GM19099 (cell line): ENCODE data around the gene LCT.

Experiments used
- POLR2A ChIP-seq: IDR thresholded peaks from 3 replicates; pipeline ENCODE4 v1.6.1; 2011; ENCODE audit warnings: low read depth; ENCODE audit not compliant: insufficient read length; ENCODE audit errors: extremely low read depth

Gene LCT

DNA sequence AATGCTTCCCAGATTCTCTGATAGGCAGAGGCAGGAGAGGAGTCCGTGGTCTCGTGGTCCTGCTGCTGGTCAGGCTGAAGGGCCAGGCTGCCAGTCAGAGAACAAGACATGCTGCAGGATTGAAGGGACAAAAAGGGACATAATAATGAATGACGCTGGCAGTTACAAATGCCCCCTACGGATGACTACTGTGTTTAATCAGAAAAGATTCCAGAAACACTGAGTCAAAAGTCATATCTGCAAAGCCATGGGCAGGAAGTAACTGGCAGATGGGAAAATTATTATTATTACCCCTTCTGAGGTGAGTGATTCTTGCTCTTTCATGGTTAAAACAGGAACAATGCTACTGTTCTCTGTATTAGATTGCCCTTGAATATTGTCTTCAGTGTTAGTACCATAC lies 19.0 kb downstream of the LCT start:
- TF ChIP-seq POLR2A, result no peak

DNA sequence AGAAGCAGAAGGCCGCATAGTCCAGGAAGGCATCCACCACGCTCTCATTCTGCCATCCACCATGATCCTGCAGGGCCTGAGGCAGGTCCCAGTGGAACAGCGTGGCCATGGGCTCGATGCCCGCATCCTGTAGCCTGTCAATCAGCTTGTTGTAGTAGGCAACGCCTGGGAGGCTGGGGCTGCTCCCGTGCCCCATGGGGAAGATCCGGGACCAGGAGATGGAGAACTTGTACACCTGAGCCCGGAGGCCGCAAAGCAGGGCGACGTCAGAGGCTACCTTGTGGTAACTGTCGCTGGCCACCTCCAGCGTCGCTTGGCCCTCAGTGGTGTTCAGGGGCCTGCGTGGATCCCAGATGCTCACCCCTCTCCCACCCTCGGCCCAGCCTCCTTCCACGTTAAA lies 19.5 kb downstream of the LCT start:
- no peak for TF ChIP-seq POLR2A

DNA sequence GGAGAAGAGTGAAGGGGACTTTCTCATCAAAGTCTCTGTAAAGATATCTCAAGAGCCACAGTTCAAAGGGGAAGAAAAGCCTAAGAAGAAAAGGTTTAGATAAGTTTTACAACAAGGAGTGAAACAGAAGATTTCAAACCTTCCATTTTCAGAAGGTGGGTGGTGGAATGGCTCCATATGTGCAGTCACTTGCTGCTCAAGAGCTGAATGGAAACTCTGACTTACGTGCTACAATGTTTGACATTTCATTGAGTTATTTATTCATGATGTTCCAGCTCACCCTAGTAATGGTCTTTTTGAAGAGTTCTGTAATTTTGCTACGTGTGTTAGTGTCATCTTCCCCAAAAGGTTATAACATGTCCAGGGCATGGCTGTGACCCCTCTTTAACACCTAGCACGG lies 21.7 kb downstream of the LCT start:
- no peak for TF ChIP-seq POLR2A

DNA sequence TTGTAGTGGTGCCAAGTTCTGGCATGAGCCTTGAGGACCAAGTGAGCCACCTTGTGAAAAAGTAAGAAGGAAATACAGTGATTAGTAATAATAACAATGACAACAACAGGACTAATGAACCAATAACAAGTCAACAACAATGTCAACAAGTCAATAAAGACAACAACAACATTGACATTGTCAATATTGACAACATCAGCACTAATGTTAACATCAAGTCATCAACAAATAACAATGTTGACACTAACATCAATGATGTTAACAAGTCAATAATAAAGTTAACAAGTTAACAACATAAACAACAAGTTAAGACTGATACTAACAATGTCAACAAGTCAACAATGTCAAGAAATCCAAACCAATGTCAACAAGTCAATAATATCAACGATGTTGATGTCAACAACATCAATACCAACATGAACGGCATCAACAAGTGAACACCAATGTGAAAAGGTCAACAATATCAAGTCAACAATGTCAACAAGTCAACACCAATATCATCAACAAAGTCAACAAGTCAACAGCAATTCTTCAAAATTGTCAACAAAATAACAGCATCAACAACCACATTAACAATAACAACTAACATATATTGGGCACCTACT lies 24.0 kb downstream of the LCT start:
- TF ChIP-seq POLR2A, result no peak

DNA sequence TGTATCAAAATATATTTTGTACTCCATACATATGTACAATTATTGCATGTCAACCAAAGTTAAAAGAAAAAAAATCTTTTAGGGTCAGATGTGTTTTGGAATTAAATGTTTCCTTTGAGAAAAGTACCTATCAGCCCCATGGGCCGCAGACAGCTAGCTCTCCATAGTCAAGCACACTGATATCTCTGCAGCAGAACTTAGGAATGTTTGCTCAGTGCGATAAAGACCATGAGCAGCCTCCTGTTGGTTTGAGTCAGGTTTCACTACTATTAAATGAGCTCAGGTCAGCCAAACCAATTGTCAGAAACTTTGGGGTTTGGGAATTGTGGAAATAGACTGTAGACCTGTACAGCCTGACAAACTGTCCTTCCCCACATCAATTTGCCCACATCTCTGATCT lies 33.7 kb downstream of the LCT start:
- no peak for TF ChIP-seq POLR2A

DNA sequence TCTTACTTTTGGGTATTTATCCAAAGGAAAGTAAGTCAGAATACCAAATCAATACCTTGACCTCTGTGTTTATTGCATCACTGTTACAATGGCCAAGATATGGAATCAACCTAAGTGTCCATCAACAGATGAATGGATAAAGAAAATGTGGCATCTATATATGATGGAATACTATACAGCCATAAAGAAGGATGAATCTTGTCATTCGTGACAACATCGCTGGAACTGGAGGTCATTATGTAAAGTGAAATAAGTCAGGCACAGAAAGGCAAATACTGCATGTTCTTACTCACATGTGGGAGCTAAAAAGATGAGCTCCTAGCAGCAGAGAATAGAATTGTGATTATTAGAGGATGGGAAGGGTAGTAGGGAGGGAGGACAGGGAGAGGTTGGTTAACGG lies 34.6 kb downstream of the LCT start:
- no peak for TF ChIP-seq POLR2A

DNA sequence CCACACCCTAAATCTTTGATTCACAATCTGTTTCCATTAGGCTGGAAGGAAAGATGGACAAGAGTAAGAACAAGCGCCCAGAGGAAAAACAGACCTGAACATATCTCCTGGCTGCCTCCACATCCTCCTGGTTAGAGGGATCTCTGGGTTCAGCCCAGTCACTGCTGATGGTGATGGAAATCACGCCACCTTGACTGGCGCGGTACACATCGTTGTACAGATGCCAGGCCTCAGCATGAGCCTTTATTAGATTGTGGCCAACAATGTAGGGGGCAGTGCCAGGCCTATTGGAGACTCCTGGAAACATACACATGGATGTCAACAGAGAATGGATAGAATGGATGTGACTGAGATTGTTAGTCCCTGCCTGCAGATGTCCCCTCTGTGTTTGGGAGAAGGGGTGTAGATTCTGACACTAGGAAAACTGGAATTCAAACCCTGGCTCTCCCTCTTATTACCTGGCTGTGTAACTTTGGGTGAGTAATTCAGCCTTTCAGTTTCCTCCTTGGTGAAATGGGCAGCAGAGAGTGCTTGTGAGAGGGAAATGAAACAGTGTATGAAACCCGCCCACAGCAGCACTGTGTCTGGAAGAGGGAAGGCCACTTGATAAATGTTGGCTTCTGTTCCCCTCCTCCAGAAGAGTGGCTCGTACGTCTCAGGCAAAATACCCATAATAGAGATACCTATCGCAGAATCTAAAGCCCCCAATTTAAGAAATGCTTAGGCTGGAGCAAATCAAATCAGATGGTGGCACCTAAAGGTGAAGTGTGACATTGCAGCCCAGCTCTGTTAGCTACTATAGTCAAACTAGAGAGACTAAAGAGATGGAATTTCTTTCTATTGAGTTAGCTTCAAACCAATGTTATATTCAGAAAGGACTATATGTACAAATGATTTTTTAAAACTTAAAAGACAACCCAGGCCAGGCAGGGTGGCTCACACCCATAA lies 36.2 kb downstream of the LCT start:
- TF ChIP-seq POLR2A, result no peak

DNA sequence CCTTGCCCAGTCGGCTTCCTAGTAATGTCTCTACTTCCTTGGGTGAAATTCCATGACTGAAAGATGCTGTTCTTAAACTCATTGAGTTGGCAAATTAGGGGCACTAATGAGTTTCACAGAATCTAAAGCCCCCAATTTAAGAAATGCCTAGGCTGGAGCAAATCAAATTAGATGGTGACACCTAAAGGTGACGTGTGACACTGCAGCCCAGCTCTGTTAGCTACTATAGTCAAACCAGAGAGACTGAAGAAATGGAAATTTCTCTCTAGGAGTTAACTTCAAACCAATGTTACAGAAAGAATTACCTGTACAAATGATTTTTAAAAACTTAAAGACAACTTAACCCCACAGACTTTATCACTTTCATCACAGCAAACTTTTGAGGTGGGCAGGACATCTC lies 37.2 kb downstream of the LCT start:
- no peak for TF ChIP-seq POLR2A

DNA sequence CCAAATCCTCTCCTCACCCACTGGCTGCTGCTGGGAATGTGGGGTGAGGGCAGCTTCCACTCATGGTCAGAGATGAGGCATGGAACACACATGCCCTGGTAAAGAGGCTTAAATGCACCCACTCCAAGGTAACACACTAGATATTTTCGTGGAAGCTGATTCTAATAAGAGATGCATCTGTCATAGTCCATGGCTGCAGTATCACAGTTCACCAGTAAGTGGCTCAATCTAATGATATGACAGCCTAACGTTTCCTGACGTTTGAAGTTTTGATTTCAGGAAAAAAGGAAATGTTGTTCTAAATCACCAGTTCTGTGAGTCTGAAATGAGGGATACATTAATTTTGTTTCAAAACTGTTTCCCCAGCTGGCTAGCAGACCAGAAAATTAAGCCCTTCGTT lies 38.2 kb downstream of the LCT start:
- TF ChIP-seq POLR2A, result no peak

DNA sequence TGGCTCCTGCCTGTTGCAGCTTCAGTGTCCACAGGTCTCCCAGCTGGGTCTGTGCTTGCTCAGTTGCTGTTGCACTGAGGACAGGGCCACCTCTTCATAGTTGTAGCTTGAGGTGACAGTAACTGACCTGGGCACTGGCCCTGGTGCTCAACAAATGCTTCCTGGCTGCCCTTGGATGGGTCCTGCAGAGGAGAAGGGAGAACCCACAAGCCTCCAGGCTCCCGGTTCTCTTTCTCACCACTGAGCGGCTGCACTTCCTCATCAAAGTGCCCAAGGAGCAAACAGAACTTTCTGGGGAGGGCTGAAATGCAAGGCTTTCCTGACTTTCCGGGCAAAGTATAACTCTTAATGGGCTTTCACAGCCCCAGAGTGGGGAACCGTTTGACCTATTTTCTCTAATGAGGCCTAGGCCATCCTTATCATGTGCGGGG lies 38.7 kb downstream of the LCT start:
- TF ChIP-seq POLR2A, result no peak

DNA sequence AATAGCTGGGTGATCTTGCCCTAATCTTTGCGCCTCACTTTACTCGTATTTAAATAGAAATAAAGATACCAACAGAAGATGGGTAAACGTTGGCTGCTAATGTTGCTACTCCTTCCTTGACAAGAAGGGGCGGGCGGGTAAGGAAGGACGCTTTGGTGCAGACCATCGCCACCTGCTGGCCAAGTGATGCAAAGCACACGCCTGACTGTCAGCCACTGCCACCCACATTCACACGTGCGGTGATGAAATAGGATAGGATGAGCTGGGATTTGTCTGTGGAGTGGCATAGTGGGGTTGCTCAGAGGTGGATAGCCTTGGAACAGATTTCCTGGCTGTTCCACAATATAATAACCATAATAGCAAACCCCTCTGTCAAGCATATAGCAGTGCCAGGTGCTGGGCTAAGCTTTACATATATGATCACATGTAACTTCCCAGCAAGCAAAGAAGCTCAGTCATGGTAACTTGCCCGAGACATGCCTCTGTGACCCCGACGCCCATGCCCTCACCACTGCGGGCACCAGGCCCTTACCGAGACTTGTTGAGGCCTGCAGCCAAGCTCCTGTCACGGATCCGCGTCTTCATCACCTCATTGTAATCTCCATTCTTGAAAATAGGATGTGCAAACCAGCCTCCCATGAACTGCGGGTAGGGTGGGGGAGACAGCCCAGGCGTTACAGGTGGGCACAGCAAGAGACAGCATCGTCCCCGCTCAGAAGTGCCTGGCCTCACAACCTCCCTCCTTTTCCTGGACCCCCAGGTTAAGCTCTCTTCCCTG lies 39.3 kb downstream of the LCT start:
- no peak for TF ChIP-seq POLR2A

DNA sequence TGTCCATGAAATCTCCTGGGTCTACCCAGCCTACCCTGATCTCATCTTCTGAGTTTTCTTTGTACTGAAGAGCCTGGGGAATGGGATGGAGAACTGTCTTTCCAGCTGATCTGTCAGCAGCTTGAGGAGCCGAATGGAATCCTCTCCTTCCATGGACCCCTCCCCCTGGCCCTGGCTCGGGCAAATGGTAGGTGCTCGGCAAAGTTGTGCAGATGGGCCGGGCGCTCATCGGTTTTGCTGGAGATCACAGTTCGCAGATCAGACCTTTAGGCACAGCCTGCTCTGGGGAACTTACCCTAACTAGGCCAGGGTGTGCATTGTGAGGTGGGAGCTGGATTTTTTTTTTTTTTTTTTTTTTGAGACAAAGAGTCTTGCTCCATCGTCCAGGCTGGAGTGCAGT lies 40.4 kb downstream of the LCT start:
- no peak for TF ChIP-seq POLR2A

DNA sequence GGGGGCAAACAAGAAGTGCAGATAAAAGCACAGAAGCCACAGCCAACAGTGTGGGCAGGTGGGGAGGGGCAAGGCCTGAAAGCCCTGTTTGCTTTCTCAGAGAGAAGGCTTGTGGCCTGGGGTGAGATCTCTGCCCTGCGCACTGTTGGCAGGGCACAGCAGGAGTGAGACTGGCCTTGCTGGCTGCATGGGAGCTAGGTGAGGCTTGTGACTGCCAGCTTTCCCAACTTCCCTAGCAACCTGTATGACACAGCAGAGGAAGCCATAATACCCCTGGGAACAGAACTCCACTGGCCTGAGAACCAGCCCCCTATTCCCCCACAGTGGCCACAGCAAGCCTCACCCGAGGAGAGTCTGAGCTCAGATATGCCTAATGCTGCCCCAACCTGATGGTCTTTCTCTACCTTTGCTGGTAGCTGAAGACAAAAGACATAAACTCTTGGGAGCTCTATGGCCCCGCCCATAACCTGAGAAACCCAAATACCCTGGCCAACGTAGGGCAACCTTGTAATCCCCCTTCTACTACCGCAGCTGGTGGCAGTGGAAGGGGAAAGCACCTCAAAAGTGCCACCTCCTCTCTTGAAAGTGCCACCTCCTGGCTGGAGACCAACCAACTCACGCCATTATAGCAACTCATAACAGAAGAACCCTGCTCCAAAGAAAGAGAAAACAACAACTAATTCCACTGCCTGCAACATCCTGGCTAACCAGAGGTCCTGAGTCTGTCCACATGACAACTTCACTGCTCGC lies 44.4 kb downstream of the LCT start:
- no peak for TF ChIP-seq POLR2A

DNA sequence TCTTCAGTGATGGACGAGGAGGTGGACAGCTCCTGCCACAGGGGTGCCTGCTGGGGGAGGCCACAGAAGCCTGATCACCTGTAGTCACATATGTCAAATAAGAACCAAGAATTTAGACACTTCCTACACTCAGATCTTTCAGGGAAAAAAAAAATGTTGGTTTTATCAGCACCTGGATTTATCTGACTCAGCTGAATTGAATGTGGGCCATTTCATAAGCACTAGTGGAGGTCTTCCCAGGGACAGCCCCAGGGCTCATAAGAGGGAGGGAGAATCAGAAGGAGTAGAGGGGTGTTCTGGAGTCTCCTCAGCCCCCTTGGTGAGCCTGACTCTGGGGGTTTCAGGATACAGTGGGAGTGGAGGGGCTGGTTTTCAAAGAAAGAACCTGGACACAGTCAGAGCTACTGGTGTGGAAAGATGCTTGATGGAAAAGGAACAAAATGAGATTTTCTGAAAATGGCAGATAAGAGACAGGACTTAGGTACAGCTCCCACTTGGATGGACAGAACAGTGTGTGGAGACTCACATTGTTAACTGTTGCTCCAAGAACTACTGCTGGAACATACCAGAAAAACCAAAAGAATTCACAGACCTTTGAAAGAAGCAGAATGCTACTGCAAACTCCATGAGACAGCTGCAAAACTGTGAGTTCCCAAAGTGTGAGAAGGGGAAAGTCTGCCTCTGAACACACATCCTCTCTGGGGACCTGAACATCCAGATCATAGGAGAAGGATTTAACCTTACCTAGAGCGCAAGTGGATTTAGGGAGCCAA lies 45.4 kb downstream of the LCT start:
- TF ChIP-seq POLR2A, result no peak
